BLaER1 (cell line): ENCODE measurements around the gene ARHGAP22.

Experiments
- H3K27ac ChIP-seq: shearing (Covaris generic); formaldehyde crosslinking; 2 replicates; pipeline ENCODE4 v1.8.1; 2022
- H3K27me3 ChIP-seq: shearing (Covaris generic); formaldehyde crosslinking; 2 replicates; pipeline ENCODE4 v1.8.1; 2022
- H3K36me3 ChIP-seq: shearing (Covaris generic); formaldehyde crosslinking; 2 replicates; pipeline ENCODE4 v1.8.1; 2022
- H3K4me1 ChIP-seq: shearing (Covaris generic); formaldehyde crosslinking; 2 replicates; pipeline ENCODE4 v1.8.1; 2022
- H3K4me2 ChIP-seq: shearing (Covaris generic); formaldehyde crosslinking; 2 replicates; pipeline ENCODE4 v1.8.1; 2022
- H3K4me3 ChIP-seq: shearing (Covaris generic); formaldehyde crosslinking; 2 replicates; pipeline ENCODE4 v1.8.1; 2022
- H3K9ac ChIP-seq: shearing (Covaris generic); formaldehyde crosslinking; 2 replicates; pipeline ENCODE4 v1.8.1; 2022
- H3K9me3 ChIP-seq: shearing (Covaris generic); formaldehyde crosslinking; 2 replicates; pipeline ENCODE4 v1.8.1; 2022
- H4K20me1 ChIP-seq: shearing (Covaris generic); formaldehyde crosslinking; 2 replicates; pipeline ENCODE4 v1.8.1; 2022
- Cebpa-rat ChIP-seq: shearing (Covaris generic); IDR thresholded peaks from 2 replicates; pipeline ENCODE4 v1.8.1; 2022

Gene ARHGAP22

DNA sequence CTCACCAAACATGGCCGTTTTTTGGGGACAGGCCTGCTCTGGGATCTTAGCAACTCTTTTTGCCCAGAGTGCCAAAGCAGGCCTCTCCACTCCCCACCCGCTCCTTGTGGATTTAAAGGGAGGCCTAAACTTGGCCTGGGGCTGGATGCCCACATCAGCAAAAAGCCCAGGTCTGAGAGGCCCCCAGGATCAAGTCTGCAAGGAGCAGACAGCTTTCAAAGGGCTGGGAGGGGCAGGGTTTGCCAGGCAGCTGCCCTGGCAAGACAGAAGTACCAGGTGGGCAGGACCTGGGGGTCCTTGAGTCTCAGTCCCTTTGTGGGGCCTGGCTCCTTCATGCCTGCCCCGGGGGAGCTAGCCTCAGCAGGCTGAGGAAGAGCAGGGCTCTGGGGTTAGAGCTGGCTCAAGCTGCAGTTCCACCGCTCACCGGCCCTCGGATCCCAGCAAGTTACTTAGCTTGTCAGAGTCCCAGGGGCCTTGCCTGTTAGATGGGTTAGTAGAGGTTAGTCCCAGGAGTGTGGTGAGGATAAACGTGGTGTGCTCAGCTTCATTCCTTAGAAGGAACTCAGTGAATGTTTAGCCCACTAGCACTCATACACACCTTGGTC lies 56.2 kb downstream of the ARHGAP22 start:
- H3K27ac ChIP-seq, result no peak overlapping the region
- H3K27me3 ChIP-seq, result no peaks in the 10 kb centered on the region
- H3K9me3 ChIP-seq, result no peaks in the 10 kb centered on the region
- H3K4me3 ChIP-seq, result no peak overlapping the region
- no peak overlapping the region for H3K9ac ChIP-seq
- H3K36me3 ChIP-seq, result no peaks in the 10 kb centered on the region
- peak overlapping the region; percentile 82 for H3K4me2 ChIP-seq
- H3K4me1 ChIP-seq, result peaks cover 80% of the 10 kb centered on the region
- 0 out of 2 replicates have a peak, but pooled peaks cover 10% of the 10 kb centered on the region for H4K20me1 ChIP-seq
- TF ChIP-seq Cebpa-rat, result no peak

DNA sequence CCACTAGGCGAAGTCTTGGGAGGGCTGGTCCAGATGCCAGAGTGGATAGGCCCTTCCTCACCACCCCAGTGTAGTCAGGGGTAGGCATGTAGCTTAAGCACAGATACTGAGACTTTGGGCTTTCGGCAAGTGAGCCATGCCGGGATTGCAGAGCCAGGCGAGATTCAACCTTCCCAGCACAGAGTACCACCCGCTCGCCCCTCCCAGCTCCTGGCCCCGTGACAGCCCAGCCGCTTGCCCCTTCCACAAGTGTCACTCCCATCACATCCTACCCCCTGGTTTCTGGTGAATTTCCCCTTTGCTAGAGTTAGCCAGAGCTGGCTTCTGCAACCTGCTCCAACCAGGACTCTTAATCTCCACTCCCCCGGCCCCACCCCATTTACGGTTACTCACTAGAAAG lies 56.9 kb downstream of the ARHGAP22 start:
- Histone ChIP-seq H3K4me2 (peak overlapping the region; percentile 82), H3K9ac (no peak overlapping the region), H3K27ac (no peak overlapping the region), H4K20me1 (0 out of 2 replicates have a peak, but pooled peaks cover 10% of the 10 kb centered on the region), H3K4me1 (peaks cover 79% of the 10 kb centered on the region), H3K4me3 (no peak overlapping the region), H3K9me3 (no peaks in the 10 kb centered on the region), H3K27me3 (no peaks in the 10 kb centered on the region), H3K36me3 (no peaks in the 10 kb centered on the region)
- no peak for TF ChIP-seq Cebpa-rat

DNA sequence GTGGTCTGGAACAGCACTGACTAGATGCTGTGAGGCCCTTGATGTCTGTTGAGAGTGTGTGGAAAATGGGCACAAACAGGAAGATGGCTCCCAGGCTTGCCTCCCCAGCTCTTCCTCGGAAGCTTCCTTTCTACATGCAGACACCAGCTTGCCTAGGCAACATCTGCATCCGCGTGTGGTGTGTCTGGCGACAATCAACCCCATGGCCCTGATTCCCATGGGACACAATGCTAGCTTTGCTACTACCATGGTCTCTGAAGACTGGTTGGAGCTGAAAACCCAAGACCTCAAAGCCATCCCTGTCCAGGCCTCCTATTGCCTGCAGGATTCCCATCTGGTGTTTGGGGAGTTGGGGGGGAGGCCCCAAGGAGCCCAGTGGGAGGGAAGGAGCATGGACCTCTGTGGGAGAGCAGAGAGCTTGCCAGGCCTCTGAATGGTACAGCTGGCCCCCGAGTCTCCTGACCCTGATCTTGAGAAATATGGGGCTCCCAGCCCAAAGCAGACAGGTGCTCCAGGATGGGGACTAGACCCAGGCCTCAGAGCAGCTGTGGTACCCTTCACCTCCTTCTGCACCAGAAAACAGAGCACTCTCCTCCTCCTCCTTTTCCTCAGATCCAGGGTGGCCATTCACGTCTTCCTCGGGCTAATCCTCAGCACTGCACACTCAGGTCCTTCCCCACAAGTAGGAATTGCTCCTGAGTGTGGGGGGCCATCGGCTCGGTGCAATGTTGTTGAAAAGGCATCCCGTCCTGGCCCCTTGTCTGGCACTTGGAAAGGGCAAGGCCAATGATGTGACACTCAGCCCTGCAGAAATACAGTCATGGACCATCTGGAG lies 57.6 kb downstream of the ARHGAP22 start:
- H3K4me3 ChIP-seq, result no peak overlapping the region
- 0 out of 2 replicates have a peak, but pooled peaks cover 10% of the 10 kb centered on the region for H4K20me1 ChIP-seq
- peak overlapping the region; percentile 82 for H3K4me2 ChIP-seq
- H3K9me3 ChIP-seq, result no peaks in the 10 kb centered on the region
- H3K27ac ChIP-seq, result peak overlapping the region; percentile 42; the same call in 1 of the 2 replicates
- H3K9ac ChIP-seq, result no peak overlapping the region
- H3K27me3 ChIP-seq, result no peaks in the 10 kb centered on the region
- TF ChIP-seq Cebpa-rat, result no peak
- H3K36me3 ChIP-seq, result no peaks in the 10 kb centered on the region
- H3K4me1 ChIP-seq, result peaks cover 75% of the 10 kb centered on the region

DNA sequence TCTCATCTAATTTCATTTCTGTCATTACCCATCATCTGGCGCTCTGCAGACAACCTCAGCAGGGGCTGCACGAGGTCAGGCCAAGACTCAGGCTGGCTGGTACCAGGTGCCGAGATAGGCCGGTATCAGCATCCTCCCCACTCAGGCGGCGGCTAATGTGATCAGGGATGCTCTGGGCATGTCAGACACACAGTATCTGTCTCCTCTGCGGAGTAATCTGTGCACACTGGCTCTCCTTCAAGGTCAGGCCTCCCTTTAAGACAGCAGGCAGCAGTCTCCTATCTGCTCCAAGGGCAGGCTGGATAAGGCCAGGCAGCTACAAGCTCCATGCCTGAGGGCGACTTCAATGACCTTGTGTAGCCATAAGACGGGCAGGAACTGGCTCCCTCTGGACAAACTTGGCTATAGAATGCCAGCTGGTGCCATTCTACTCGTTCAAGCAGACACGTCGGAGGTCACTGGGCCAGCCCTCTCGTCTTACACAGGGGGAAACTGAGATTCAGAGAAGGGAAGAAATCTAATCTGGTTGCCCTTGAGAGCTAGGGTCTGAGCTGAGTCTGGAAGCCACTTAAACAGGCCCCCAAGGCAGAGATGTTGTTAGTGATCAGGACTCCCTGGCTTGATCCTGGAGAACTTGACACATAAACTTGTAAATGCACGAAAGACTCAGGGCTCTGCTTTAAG lies 59.3 kb downstream of the ARHGAP22 start:
- H3K36me3 ChIP-seq, result no peaks in the 10 kb centered on the region
- H3K27me3 ChIP-seq, result no peaks in the 10 kb centered on the region
- H3K4me3 ChIP-seq, result no peak overlapping the region
- H3K27ac ChIP-seq, result no peak overlapping the region
- TF ChIP-seq Cebpa-rat, result no peak
- no peak overlapping the region for H3K9ac ChIP-seq
- H3K4me2 ChIP-seq, result peak overlapping the region; percentile 82; the same call in 1 of the 2 replicates
- no peaks in the 10 kb centered on the region for H3K9me3 ChIP-seq
- H3K4me1 ChIP-seq, result peaks cover 75% of the 10 kb centered on the region
- H4K20me1 ChIP-seq, result no peaks in the 10 kb centered on the region

DNA sequence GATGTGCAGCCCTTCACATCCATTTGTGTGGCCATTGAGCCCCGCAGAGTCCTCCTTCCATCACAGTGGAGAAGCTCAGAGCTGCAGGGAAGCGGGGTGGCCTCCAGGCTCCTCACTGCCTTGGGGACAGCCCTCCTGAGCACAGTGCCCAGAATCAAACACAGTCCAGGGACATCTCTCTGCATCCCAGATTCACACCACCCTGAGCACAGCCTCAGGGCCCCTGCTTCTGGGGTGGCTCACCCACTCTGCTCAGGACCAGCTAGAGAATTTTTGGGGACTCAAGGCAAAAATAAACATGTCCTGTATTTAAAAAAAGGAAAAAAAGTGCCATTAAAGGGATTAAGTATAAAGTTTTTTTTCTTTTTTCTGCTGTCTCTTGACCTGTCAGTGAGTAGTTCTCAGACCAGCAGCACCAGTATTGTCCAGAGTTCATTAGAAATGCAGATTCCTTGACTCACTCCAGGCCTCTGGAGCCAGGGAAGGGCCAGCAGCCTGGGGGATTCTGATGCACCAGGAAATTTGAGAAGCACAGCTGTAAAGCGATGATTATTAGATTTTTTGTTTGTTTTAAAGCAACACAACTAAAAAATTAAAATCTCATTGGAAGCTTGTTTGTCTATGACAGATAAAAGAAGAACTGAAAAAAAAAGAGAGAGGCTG lies 61.6 kb downstream of the ARHGAP22 start:
- no peaks in the 10 kb centered on the region for H3K36me3 ChIP-seq
- no peaks in the 10 kb centered on the region for H3K27me3 ChIP-seq
- H3K4me3 ChIP-seq, result no peak overlapping the region
- H3K9ac ChIP-seq, result no peak overlapping the region
- H3K27ac ChIP-seq, result no peak overlapping the region
- no peak for TF ChIP-seq Cebpa-rat
- no peaks in the 10 kb centered on the region for H3K9me3 ChIP-seq
- H4K20me1 ChIP-seq, result no peaks in the 10 kb centered on the region
- H3K4me1 ChIP-seq, result peaks cover 52% of the 10 kb centered on the region
- H3K4me2 ChIP-seq, result no peak overlapping the region

DNA sequence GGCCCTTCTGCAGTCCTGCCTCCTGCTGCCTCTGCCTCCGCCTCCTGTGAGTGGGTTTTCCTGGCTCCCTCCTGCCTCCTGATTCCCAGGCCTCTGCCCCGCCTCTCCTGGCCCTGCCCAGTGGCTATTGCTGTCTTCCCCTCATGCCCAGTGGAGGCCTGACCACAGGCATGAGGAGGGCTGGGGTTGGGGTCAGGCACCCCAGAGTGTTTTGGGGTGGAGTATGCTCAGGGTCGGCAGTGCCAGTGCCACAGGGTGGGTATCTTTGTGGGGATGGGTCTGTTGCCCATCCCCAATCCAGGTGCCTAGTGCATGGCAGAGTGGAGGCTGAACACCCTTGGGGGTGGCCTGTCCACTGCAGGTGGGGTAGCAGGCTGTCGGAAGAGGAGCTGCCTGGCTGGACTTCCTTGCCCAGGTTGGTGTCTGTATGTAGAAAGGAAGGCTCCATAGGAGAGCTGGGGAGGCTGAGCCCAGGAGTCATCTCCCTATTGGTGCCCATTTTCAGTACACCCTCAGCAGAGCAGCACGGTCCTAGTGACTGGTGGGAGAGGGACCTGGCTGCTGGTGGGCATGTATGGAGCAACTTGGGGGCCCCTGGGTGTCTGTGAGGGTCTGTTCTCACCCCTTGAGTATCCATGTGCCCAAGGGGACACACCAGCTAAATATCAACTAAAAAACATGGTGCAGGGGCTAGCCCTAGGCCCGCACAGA lies 62.2 kb downstream of the ARHGAP22 start:
- Histone ChIP-seq H4K20me1 (no peaks in the 10 kb centered on the region), H3K4me3 (no peak overlapping the region), H3K4me2 (0 out of 2 replicates have a peak overlapping the region, but pooled peaks have one; percentile 50), H3K9me3 (no peaks in the 10 kb centered on the region), H3K36me3 (no peaks in the 10 kb centered on the region), H3K27ac (no peak overlapping the region), H3K4me1 (peaks cover 45% of the 10 kb centered on the region), H3K27me3 (no peaks in the 10 kb centered on the region), H3K9ac (no peak overlapping the region)
- no peak for TF ChIP-seq Cebpa-rat

DNA sequence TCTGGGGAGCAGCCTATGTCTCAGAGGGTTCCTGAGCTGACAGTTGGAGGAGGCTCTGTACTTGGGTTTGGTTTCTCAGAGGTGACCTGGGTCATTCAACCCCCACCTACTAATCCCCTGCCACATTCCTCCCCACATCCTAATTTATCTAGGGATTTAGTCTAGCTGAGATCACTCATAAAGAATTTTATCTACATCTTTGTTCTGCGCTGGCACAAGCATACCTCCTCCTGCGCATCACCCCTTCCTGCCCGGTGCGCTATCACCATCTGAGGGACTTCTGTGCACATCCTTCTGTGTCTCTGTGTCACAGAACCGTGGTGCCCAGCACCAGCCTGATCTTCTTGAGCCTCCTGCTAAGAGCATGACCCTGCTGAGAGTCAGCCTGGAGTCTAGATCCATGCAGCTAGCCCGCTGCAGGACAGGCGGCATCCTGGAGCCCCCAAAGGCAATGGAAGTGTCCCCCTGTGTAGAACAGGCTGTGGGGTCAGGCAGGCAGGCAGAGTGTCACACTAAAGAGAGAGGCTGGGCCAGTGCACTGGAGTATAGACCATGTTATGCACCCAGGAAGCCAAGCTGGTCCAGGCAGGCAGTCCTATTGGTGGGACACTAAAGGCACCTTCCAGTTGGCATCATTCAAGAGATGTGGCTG lies 63.6 kb downstream of the ARHGAP22 start:
- Histone ChIP-seq H3K4me2 (peak overlapping the region; percentile 50), H3K9me3 (no peaks in the 10 kb centered on the region), H3K4me3 (no peak overlapping the region), H3K27ac (no peak overlapping the region), H3K9ac (no peak overlapping the region), H4K20me1 (no peaks in the 10 kb centered on the region), H3K4me1 (peaks cover 41% of the 10 kb centered on the region), H3K27me3 (no peaks in the 10 kb centered on the region), H3K36me3 (no peaks in the 10 kb centered on the region)
- no peak for TF ChIP-seq Cebpa-rat

DNA sequence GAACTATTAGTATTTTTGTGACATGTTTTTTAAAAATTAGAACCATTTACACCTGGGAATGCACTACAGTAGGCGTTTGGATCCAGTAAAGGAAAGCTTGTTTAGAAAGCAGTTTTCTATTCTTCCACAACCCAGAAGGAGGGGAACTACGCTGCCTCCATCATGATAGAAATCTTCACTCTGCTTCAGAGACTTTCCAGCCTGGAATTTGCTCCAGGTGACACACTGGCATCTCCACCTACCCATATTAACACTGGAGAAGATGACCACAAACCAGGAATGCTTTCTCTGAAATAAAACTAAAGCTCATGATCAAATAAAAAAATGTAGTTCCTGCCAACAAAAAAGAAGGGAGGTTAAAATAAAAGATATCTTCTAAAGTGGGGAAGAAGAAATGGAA lies 66.3 kb downstream of the ARHGAP22 start:
- Histone ChIP-seq H3K4me3 (no peak overlapping the region), H4K20me1 (no peaks in the 10 kb centered on the region), H3K9me3 (no peaks in the 10 kb centered on the region), H3K36me3 (no peaks in the 10 kb centered on the region), H3K4me1 (peaks cover 32% of the 10 kb centered on the region), H3K4me2 (no peak overlapping the region), H3K9ac (no peak overlapping the region), H3K27me3 (no peaks in the 10 kb centered on the region), H3K27ac (no peak overlapping the region)
- no peak for TF ChIP-seq Cebpa-rat
